PFSK-1 (cell line): ENCODE data around the gene PHF12.

ENCODE experiments used
- FOXP2 ChIP-seq: optimal IDR thresholded peaks from 2 replicates; pipeline ENCODE3; 2011; ENCODE audit warnings: borderline replicate concordance, control low read depth, inconsistent platforms; ENCODE audit not compliant: insufficient read depth; ENCODE audit errors: extremely low read length, extremely low read depth
- POLR2AphosphoS5 ChIP-seq: IDR thresholded peaks from 2 replicates; pipeline ENCODE4 v1.6.1; 2012; ENCODE audit warnings: low read depth, mild to moderate bottlenecking, control low read depth, low read length, moderate library complexity
- REST ChIP-seq, 2 experiments: IDR thresholded peaks; 2 replicates each; pipeline versions ENCODE4 v1.6.1 to v1.8.0; 2011 to 2012; ENCODE audit warnings: low read depth in 2 of 2, low read length in 2 of 2, control low read depth in 1 of 2, inconsistent platforms in 1 of 2, mild to moderate bottlenecking in 1 of 2, moderate library complexity in 1 of 2; ENCODE audit not compliant: insufficient read depth in 1 of 2
- SIN3A ChIP-seq: IDR thresholded peaks from 2 replicates; pipeline ENCODE4 v1.6.1; 2012; ENCODE audit warnings: mild to moderate bottlenecking, low read length, moderate library complexity, borderline replicate concordance; ENCODE audit not compliant: insufficient read depth
- TAF1 ChIP-seq: IDR thresholded peaks from 2 replicates; pipeline ENCODE4 v1.6.1; 2012; ENCODE audit warnings: low read length, control low read depth, borderline replicate concordance; ENCODE audit not compliant: insufficient read depth

PHF12 gene

GRCh38 chr17:28993645-28994426, 42.5 kb upstream of the PHF12 start:
- no peak for TF ChIP-seq REST (IDR thresholded peaks at IDR 0.05; ENCODE audit: insufficient read depth in 1 of 2, low read depth in 2 of 2, low read length in 2 of 2)
- no peak for TF ChIP-seq SIN3A
- TF ChIP-seq TAF1: no peak
- TF ChIP-seq POLR2AphosphoS5: no peak
- TF ChIP-seq FOXP2: no peak

- TF ChIP-seq POLR2AphosphoS5 (no peak), TAF1 (no peak), SIN3A (no peak), REST (IDR thresholded peaks at IDR 0.05; ENCODE audit: insufficient read depth in 1 of 2, low read depth in 2 of 2, low read length in 2 of 2) (no peak), FOXP2 (no peak)
These were observed 41.6 kb upstream of the PHF12 start for GRCh38 chr17:28992625-28993600.

GRCh38 chr17:28992185-28992584, 40.9 kb upstream of the PHF12 start:
- TF ChIP-seq REST (IDR thresholded peaks at IDR 0.05; ENCODE audit: insufficient read depth in 1 of 2, low read depth in 2 of 2, low read length in 2 of 2) (no peak), FOXP2 (no peak), SIN3A (no peak), POLR2AphosphoS5 (no peak)

- TF ChIP-seq TAF1 (no peak), POLR2AphosphoS5 (no peak)
These were observed 40.5 kb upstream of the PHF12 start for GRCh38 chr17:28991779-28992178.

GRCh38 chr17:28989028-28989427, 37.7 kb upstream of the PHF12 start:
- TF ChIP-seq FOXP2 (no peak), POLR2AphosphoS5 (no peak), TAF1 (no peak), REST (IDR thresholded peaks at IDR 0.05; ENCODE audit: insufficient read depth in 1 of 2, low read depth in 2 of 2, low read length in 2 of 2) (no peak), SIN3A (no peak)
